Activated CD4-positive, alpha-beta T cell treated with anti-CD3 and anti-CD28 coated beads, Interleukin-2, amount 50 U/mL, for 1 hour (primary cell): ENCODE results near the gene MAML2.

Experiments
- DNase-seq: peaks from one replicate; pipeline ENCODE4 v3.0.0-alpha.2; 2020

MAML2 gene

GRCh38 chr11:96149743-96150555 lies 193.0 kb downstream of the MAML2 start:
- DNase-seq, result no peak

GRCh38 chr11:96147906-96148486 lies 195.0 kb downstream of the MAML2 start:
- no peak for DNase-seq

GRCh38 chr11:96147186-96147585 lies 195.8 kb downstream of the MAML2 start:
- DNase-seq, result no peak

GRCh38 chr11:96146765-96147164 lies 196.2 kb downstream of the MAML2 start:
- DNase-seq, result no peak

- no peak for DNase-seq
Measured at GRCh38 chr11:96145163-96145585, 197.8 kb downstream of the MAML2 start.

- no peak for DNase-seq
Measured at GRCh38 chr11:96144553-96144952, 198.4 kb downstream of the MAML2 start.

GRCh38 chr11:96143041-96143521 lies 199.9 kb downstream of the MAML2 start:
- no peak for DNase-seq

- no peak for DNase-seq
Measured at GRCh38 chr11:96141626-96142025, 201.4 kb downstream of the MAML2 start.

- no peak for DNase-seq
Measured at GRCh38 chr11:96139691-96140090, 203.3 kb downstream of the MAML2 start.

GRCh38 chr11:96137373-96137772 lies 205.6 kb downstream of the MAML2 start:
- no peak for DNase-seq

- DNase-seq, result no peak
Measured at GRCh38 chr11:96136613-96137298, 206.2 kb downstream of the MAML2 start.

- no peak for DNase-seq
Measured at GRCh38 chr11:96134602-96135001, 208.4 kb downstream of the MAML2 start.

GRCh38 chr11:96132437-96132836 lies 210.6 kb downstream of the MAML2 start:
- no peak for DNase-seq

- no peak for DNase-seq
Measured at GRCh38 chr11:96130061-96130620, 212.9 kb downstream of the MAML2 start.

- no peak for DNase-seq
Measured at GRCh38 chr11:96127596-96127959, 215.4 kb downstream of the MAML2 start.

GRCh38 chr11:96126917-96127595 lies 215.9 kb downstream of the MAML2 start:
- no peak for DNase-seq

GRCh38 chr11:96125400-96125799 lies 217.6 kb downstream of the MAML2 start:
- no peak for DNase-seq

GRCh38 chr11:96124155-96124554 lies 218.8 kb downstream of the MAML2 start:
- DNase-seq, result no peak

GRCh38 chr11:96123301-96123700 lies 219.7 kb downstream of the MAML2 start:
- no peak for DNase-seq

GRCh38 chr11:96122601-96123074 lies 220.4 kb downstream of the MAML2 start:
- DNase-seq, result no peak

GRCh38 chr11:96119211-96119610 lies 223.8 kb downstream of the MAML2 start:
- DNase-seq, result no peak

GRCh38 chr11:96116376-96116775 lies 226.6 kb downstream of the MAML2 start:
- no peak for DNase-seq
